Stromal cell of bone marrow (primary cell): Measurements from ENCODE around the gene BCAP29.

Source experiments
- DNase-seq: peaks from one replicate; pipeline ENCODE4 v3.0.0-alpha.2; 2012; ENCODE audit warnings: low read depth

BCAP29 gene

GRCh38 chr7:107668296-107668695, 88.2 kb downstream of the BCAP29 start:
- no peak for DNase-seq
